GM18870 (cell line): Measurements from ENCODE around the gene SLC25A1.

Experiments
- ATAC-seq: cut with Tn5 transposase; IDR thresholded peaks from one replicate; pipeline ENCODE4 v1.9.1; 2021; ENCODE audit warnings: moderate library complexity; ENCODE audit not compliant: unreplicated experiment

The SLC25A1 gene

DNA sequence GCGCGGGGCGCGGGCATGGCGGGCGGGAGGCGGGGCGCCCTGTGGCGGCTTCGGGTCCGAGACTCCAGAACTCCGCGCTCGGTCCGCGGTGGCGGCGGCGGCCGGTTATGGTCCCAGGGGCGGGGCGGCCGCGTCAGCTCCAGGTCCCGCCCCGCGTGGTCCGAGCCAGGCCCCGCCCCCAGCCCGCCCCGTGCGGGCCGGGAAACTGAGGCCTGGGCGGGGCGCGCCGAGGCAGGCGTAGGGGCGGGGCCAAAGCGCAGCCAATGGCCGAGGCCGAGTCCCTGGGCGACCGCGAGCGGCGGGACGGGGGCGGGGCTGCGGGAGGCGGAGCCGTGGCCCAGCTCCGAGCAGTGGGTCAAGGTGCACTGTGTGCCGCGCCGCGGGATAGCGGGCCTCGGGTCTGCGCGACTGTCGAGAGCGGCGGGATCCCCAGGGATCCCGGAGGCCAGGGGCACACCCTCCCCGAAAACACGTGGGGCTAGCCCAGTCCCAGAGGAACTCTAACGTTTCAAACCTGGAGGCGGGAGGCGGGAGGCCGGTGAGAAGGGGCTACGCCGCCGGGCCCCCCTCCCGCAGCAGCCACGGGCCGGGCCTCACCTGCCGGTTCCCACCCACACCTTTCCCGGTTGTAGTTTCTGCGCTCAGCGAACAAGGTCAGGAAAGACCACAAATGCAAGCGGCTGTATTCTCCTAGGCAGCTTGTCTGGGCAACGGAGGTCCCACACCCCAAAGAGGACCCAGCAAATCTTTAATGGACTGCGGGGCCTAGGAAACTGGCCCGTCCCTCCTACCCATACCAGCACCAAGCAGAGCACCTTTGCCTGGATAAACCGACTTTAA is at the start of gene SLC25A1:
Gene SLC25A1 (minus strand): TSS at position 80 of the 840 bp plus-strand sequence. CDS start 63 bp downstream, at position 17.
- ATAC-seq = no peak

DNA sequence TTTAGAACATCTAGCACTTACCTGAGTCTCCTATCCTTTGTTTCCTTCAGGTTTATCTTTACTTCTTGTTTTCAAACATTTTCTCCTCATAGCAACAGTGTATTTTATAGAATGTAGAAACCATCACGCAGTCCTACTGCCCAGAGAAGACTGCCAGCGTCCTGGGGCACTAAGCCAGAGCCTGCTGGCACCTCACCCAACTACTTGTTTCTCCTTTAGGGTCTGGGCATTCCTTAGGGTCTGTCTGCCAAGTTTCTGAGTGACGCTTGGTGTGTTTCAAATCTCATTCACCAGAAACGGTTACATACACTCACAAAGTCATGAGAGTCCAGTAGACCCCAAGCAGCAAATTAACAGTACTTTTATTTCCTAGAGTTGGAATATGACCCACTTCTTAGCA is 49.6 kb upstream of the SLC25A1 start:
- no peak for ATAC-seq

DNA sequence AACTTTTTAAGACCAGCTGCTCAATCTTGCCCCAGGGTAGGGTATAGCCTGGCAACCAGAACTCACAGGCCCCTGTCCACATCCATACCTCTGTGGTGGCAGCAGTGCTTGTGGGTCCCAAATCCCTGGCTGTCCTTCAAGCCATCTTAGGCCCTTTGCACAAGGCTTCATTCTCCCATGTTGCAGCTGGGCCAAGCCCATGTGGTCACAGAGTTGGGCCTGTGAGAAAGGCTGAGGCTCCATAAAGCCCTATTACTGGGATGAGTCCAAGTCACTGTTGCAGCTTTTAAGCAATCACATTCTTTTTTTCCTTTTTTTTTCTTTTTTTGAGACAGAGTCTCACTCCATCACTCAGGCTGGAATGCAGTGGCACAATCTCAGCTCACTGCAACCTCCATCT is 47.9 kb upstream of the SLC25A1 start:
- ATAC-seq = no peak

DNA sequence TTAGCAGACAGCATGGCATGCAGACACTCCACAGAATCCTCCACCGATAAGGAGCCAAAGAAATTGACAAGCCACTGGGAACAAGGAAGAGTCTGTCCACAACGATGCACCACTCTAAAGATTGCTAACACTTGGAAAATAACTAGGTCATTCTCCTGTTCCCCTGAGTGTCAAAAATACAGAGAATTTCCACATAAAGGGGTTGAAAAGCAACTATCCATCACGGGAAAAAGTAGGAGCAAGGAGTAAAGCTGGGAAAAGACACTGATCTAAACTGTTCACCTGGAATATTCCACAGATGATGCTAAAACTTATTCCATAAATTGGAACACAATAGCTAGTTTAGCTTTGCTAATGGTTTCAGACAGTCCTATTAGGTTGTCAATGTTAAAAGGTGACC is 47.0 kb upstream of the SLC25A1 start:
- no peak for ATAC-seq

DNA sequence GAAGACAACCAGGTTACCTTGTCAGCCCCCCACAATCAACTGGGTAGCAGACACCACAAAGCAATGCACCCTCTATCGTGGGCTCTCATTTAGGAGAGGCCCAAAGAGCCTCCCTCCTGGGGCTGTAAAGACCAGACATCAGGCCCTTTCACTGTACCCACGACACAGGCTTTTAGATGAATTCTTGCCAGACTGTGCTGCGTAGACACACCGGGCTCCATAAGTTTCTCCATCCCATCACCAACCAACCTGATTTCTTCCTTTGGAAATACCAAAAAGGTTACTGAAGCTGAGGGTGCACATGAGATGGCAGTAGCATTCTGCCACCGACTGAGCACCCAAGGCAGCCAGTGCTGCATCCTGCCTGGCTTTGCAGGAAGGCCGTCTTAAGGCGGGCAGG is 46.4 kb upstream of the SLC25A1 start:
- ATAC-seq = no peak

DNA sequence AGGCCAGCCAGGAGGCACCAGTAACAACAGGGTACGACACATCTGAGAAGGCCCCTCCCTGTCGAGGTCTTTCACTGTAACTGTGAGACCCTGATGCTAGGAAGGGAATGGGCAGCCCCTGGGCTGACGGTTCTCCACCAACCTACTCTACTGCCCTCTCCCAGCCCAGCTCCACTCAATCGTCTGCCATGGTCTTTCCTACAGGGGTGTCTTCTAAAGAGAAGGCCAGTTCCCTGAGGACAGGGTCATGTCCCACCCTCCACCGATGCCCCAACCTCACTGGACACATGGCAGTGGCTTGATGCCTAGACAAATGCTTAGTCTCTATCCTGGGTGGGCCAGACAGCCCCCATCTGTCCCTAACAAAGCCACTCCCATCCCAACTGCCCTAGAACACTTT is 46.0 kb upstream of the SLC25A1 start:
- no peak for ATAC-seq

DNA sequence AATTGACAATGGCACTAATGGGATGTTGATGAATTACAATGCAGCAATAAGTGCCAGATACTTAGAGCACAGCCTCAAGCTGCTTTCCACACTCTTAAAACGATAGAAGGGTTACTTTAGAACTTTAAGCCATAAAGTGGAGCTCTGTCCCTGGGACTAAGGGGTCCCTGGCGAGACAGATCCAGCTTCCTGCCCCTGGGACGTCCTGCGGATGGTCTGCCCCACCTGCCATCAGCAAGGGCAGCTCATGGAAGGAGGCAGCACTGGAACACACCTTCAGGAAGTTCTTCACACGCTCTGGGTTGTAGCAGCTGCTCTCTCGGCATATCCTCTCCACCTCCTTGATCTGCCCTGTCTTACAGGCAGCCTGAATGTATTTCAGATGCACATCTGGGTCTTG is 45.1 kb upstream of the SLC25A1 start:
- no peak for ATAC-seq

DNA sequence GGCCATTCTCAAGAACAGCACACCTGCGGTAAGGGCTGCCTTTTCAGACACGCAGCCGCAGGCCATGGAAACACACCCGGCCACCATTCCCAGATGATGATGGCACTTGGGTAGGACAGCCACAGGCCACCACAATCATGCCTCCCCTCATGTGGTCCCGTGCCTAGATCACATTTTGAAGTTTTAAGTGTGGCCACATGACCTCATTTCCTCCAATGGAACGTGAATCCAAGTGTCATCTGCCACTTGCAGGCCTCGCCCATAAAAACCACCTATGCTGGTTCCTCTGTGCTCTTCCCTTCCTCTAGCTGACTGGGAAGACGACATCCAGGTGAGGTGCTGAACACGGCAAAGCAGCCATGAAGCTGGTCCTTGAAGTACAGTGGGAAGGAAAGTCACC is 44.6 kb upstream of the SLC25A1 start:
- ATAC-seq = no peak

DNA sequence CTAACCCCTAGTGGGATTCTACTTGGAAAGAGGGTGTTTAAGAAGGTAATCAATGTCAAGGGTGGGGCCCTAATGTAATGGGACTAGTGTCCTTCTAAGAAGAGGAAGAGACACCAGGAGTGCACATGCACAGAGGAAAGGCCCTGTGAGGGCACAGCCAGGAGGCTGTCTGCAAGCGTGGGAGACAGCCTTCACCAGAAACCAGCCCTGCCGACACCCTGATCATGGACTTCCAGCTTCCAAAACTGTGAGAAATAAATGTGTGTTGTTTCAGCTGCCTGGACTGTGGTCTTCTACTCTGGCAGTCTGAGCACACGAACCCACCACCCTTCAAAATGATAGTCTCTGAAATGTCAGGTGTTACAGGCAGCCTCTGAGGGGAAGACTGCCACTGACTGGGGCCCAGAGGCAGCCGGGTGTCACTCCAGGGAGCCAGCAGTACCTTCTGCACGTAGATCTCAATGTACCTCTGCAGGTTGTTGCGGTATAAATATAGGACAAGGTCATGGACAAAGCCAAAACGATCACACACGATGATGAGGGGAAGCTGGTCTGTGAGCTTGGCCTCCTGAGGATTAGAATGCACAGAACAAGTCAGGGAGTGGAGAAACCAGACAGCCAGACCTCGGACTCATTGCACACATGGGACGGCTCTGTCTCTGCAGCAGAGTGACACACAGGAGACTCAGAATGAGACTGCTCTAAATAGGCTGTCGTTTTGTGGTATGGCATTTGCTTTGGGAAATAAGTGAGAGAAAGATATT is 43.9 kb upstream of the SLC25A1 start:
- no peak for ATAC-seq

DNA sequence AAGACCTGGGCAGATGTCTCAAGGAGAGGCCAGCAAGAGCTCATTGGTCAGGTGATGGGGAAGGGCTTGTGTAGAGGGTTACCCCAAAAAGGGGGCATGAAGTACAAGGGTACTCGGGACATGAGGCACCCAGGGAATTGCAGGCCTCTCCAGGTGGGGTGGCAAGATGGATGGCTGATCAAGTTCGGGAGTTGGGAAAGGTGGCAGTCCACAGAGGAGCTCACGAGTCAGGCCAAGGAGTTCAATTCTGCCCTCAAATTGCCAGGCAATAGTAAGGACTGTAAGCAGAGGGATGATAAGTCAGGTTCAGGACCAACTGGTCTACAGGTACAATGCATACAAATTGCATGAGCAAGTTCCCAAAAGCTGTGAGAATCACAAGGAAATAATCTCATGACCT is 42.3 kb upstream of the SLC25A1 start:
- ATAC-seq = no peak

DNA sequence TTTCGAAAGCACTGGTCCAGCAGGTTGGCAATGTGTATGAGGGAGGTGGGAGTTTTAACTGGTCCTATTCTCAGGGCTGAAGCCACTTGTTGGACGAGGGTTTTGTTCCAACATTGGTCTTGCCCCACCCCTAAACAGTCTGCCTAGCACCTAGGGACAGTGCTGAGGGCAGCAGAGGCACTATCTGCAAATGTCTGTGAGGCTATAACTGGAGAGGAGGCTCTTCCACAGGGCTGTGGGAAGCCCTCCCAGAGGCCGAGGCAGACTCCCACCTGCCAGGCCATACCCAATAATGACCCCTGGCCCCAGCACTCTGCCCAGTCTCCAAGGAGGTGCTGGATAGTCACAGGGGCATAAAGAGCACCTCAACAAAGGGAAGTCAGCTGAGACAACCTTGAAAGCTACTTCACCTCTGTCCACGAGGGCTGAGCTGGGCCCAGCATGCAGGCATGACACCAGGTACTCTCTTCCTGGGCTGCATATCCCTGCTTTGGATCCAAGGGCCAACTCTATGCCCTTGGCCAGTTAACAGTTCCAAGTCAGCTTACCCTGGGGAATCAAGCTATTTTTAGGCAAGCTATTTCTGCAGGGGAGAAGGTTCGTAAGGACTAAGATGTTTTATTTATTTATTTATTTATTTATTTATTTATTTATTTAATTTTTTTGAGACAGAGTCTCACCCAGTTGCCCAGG is 40.2 kb upstream of the SLC25A1 start:
- no peak for ATAC-seq

DNA sequence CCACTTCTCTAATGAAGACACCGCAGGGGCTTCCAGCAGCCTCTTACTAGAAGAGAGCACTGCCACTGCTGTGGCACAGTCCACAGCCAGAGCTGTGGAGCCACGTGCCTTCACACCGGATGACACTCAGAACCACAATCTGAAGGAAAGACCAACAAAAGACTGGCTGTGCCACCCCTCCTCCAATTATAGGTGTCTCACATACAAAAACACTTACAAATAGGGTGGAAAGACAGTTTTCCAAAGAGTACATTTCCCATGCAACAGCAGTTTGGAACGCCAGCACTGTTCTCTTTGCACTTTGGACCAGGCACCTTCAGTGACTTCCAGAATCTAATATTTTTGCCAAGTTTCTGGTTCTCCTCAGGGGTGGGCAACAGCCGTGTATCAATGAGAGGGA is 38.0 kb upstream of the SLC25A1 start:
- ATAC-seq = no peak

DNA sequence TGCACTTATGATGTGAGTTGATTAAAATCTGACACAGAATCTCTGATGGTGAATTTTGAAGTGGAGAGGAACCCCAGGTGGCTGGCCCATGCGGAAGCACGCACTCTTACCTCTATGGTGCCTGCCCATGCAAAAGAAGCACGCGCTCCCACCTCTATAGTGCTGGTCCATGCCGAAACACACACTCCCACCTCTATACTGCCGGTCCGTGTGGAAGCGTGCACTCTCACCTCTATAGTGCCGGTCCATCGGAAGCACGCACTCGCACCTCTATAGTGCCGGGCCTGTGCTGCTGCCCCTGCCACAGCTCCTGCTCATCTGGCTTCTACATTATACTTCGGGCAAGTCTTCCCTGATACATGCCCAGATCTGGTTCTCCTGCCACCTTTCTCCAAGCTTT is 36.8 kb upstream of the SLC25A1 start:
- no peak for ATAC-seq

DNA sequence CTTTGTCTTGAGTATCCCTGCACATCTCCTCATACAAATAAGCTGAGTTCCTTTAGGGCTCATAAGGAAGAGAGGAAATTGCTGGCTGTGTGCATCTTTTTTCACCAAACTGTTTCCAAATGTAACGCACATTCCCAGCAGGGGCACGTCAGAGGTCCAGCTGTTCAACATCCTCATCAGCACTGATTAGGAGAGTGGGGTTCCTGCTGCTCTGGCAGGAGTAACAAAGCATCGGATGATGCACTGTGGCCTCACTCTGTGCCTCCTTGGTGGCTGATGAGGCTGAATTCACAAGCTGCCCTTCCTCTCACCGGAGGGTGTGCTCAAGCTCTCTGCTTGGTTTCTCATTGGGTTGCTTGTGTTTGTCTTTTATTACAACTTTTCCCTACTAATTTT is 35.5 kb upstream of the SLC25A1 start:
- no peak for ATAC-seq

DNA sequence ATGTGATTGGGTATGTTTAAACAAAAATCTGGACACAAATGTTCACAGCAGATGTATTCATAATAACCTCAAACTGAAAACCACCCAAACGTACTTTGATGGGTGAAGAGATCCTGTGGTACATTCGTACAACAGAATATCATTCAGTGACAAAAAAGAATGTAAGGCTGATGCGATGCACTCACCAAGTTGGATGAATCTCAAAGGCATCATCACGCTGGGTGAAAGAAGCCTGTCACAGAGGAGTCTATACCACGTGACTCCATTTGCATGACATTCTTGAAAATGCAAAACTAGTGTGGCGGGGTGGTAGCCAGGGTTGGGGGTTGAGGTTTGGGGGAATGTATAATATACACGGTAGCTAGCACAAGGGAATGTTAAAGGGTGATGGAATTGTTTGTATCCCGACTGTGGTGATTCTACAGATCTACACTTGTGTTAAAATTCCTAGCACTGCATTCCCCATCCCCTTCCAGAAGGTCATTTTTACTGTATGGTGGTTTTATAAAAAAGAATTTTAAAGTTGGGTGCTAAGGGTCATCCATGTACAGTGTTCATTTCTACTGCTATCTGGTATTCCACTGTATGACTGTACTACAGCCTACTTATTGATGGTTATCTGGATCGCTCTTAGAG is 35.0 kb upstream of the SLC25A1 start:
- no peak for ATAC-seq

DNA sequence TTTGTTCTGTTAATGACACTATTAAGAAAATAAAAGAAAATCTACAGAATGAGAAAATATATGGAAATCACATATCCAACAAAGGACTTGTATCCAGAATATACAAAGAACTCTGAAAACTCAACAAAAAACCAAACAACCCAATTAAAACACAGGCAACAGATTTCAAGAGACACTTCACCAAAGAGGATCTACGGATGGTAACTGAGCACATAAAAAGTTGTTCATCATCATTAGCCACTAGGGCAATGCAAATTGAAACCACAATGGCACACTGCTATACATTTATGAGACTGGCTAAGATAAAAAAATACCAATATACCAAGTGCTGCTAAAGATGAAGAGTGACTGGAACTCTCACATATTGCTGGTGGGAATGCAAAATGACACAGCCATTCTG is 34.5 kb upstream of the SLC25A1 start:
- ATAC-seq = no peak

DNA sequence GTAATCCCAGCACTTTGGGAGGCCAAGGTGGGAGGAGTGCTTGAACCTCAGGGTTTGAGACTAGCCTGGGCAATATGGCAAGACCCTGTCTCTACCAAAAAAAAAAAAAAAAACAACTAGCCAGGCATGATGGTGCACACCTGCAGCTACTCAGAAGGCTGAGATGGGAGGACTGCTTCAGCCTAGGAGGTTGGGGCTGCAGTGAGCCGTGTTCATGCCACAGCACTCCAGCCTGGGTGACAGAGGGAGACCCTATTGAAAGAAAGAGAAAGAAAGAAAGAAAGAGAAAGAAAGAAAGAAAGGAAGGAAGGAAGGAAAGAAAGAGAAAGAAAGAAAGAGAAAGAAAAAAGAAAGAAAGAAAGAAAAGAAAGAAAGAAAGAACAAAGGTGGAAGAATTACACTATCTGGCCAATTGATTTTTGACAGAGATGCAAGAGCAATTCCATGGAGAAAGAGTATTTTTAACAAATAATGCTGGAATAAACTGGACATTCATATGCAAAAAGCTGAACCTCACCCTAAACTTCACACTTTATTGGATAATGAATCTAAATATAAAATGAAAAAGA is 33.9 kb upstream of the SLC25A1 start:
- no peak for ATAC-seq

DNA sequence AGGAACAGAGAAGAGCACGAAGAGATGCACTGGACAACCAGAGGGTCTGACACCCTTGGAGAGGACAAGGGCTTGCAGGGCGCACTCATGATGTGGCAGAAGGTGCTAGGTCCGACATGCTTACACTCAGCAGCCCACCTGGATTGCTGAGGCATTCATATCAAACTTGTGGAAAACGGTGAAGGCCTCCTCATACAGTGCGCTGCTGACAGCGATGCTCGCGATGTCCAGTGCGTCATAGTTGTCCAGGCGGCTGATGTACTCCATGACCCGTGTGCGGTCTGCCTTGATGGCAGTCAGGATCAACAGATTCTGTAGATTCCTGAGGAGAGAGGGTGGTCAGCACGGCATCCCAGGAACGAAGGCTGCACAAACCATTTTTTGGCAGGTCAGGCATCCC is 31.7 kb upstream of the SLC25A1 start:
- ATAC-seq = no peak

DNA sequence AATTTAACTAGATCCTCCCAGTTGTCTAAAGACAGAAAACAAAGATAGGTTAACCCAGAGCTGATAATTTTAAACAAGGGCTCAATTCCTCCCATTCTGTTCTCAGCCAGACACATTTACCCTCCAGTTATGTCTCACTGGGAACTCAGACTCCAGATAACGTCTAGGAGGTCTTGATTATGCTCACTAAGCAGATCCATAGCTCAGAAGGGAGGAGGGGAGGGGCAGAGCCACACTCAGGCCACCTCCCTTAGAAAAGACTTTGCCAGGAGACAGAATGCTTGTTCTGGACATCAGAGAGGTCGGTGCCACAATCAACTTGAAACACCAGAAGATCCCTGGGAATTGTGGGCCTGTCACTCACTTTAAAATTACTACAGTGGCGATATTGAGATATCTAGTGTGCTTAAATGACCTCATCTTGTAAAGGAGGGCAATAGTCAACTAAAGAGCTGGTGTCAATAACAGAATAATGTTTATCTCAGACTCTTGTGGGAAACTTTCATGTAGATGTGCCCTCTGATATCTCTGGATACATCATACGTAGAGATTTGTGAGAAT is 29.8 kb upstream of the SLC25A1 start:
- ATAC-seq = no peak

DNA sequence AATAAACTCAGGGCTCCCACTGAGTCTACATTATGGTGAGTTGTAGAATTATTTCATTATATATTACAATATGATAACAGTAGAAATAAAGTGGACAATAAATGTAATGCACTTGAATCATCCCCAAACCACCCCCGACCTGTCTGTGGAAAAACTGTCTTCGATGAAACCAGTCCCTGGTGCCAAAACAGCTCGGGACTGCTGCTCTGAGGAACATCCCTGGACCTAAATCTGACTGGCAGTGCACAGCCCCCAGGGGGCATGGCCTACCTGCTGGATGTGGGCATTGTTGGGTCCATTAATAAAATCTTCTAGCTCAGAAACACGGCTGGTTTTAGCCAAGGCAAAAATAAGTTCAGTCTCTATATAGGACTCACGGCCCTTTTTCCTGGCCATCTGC is 29.3 kb upstream of the SLC25A1 start:
- ATAC-seq = no peak

DNA sequence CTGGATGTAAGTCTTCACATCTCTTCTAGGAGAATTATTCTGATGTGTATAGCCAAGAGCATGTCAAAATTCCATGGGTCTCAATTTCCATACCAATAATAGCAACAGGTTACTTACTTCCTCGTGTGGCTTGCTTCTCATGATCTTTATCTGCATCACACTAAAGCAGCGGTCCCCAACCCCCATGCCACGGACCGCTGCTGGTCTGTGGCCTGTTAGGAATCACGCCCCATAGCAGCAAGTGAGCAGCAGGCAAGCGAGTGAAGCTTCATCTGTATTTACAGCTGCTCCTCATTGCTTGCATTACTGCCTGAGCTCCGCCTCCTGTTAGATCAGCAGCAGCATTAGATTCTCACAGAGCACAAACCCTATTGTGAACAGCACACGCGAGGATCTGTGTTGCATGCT is 28.9 kb upstream of the SLC25A1 start:
- no peak for ATAC-seq
